ENCODE data around the gene ISLR. TPM values are rescaled to one million over a fixed set of nuclear protein-coding genes. Genes with fewer than 3 reads are reported as not detected.

The ISLR gene
- total and polyA plus RNA-seq, 2 experiments from 2014 or later: 125 to 127 TPM

DNA sequence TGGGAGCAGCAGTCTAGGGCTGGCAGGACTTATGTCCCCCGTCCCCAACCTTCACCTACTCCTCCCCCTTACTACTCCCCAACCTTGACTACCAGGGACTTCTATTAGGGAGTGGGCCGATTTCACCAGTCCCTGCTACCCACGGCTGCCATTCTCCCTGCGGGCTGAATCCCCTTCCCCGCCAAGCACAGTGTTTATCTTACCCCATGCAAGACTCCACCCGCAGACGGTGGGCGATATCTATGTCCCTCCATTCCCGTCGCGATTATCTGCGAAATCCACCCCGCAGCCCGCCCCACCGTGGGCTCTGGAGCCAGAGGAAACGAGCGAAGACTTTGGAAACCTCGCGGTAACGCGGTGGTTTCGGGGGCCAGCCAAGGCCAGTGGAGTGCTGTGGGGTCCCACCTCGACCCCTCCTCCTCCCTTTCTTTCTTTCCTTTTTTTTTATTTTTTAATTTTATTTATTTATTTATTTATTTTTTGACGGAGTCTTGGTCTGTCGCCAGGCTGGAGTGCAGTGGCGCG is 38.4 kb upstream of the ISLR start:
- in situ Hi-C loops (cut with MboI): no loop called here
- no peak for DNase-seq
- H3F3A ChIP-seq (ENCODE audit: insufficient read depth): no peaks in the 10 kb centered on the region; the same call in 1 of the 2 replicates
- H4K20me1 ChIP-seq (ENCODE audit: insufficient read depth): no peaks in the 10 kb centered on the region
- no peaks in the 10 kb centered on the region for H3K36me3 ChIP-seq (ENCODE audit: low read depth)
- H3K4me1 ChIP-seq (ENCODE audit: insufficient read depth): peaks cover 6% of the 10 kb centered on the region; the same call in 1 of the 2 replicates
- no peak overlapping the region for H3K4me3 ChIP-seq
- H3K9ac ChIP-seq: no peak overlapping the region
- H3K9me3 ChIP-seq (ENCODE audit: low read depth): no peaks in the 10 kb centered on the region
- no peaks in the 10 kb centered on the region for H3K9me2 ChIP-seq (ENCODE audit: insufficient read depth)
- TF ChIP-seq EZH2phosphoT487 (IDR thresholded peaks at IDR 0.05; ENCODE audit: insufficient read depth, low read depth): no peak
- no peak for TF ChIP-seq EZH2 (IDR thresholded peaks at IDR 0.05; ENCODE audit: insufficient read depth, poor library complexity, severe bottlenecking)
- no peak overlapping the region for H2AFZ ChIP-seq
- H3K4me2 ChIP-seq (ENCODE audit: unreplicated experiment): no peak overlapping the region
- WGBS, 2 experiments (ENCODE audit: low coverage in 1 of 2, low lambda C conversion rate in 2 of 2, missing lambda C conversion rate in 2 of 2): 25 to 32% methylated on average over 24 to 27 of the region's 27 CpGs
- H3K27me3 ChIP-seq (replicated peaks; ENCODE audit: insufficient read depth): peaks cover 42% of the 10 kb centered on the region
- H3K79me2 ChIP-seq (ENCODE audit: insufficient read depth): no peaks in the 10 kb centered on the region
- no peak overlapping the region for H3K27ac ChIP-seq

- Histone ChIP-seq H3K9me2 (ENCODE audit: insufficient read depth) (no peaks in the 10 kb centered on the region), H3K4me1 (ENCODE audit: insufficient read depth) (peaks cover 6% of the 10 kb centered on the region; the same call in 1 of the 2 replicates), H4K20me1 (ENCODE audit: insufficient read depth) (no peaks in the 10 kb centered on the region), H3K36me3 (ENCODE audit: low read depth) (no peaks in the 10 kb centered on the region), H3K27ac (no peak overlapping the region), H3K9me3 (ENCODE audit: low read depth) (no peaks in the 10 kb centered on the region), H3K79me2 (ENCODE audit: insufficient read depth) (no peaks in the 10 kb centered on the region), H2AFZ (peak overlapping the region; percentile 67), H3K4me2 (ENCODE audit: unreplicated experiment) (peak overlapping the region; percentile 65), H3K27me3 (replicated peaks; ENCODE audit: insufficient read depth) (peaks cover 29% of the 10 kb centered on the region), H3K9ac (peak overlapping the region; percentile 66), H3F3A (ENCODE audit: insufficient read depth) (no peaks in the 10 kb centered on the region; the same call in 1 of the 2 replicates), H3K4me3 (peak overlapping the region; percentile 63)
- 3 to 4% methylated on average over 8 to 26 of the region's 26 CpGs for WGBS, 2 experiments (ENCODE audit: low coverage in 1 of 2, low lambda C conversion rate in 2 of 2, missing lambda C conversion rate in 2 of 2)
- in situ Hi-C loops (cut with MboI): no loop called here
- no peak for DNase-seq
- TF ChIP-seq EZH2 (IDR thresholded peaks at IDR 0.05; ENCODE audit: insufficient read depth, poor library complexity, severe bottlenecking) (no peak), EZH2phosphoT487 (IDR thresholded peaks at IDR 0.05; ENCODE audit: insufficient read depth, low read depth) (no peak)
Observed at GRCh38 chr15:74136540-74136813, 37.0 kb upstream of the ISLR start.

- TF ChIP-seq EZH2 (IDR thresholded peaks at IDR 0.05; ENCODE audit: insufficient read depth, poor library complexity, severe bottlenecking) (no peak), EZH2phosphoT487 (IDR thresholded peaks at IDR 0.05; ENCODE audit: insufficient read depth, low read depth) (no peak)
- H2AFZ ChIP-seq: peak overlapping the region; percentile 67
- H3K4me3 ChIP-seq: peak overlapping the region; percentile 63
- H3K9me2 ChIP-seq (ENCODE audit: insufficient read depth): no peaks in the 10 kb centered on the region
- H3K36me3 ChIP-seq (ENCODE audit: low read depth): no peaks in the 10 kb centered on the region
- H3K79me2 ChIP-seq (ENCODE audit: insufficient read depth): no peaks in the 10 kb centered on the region
- H3K9me3 ChIP-seq (ENCODE audit: low read depth): no peaks in the 10 kb centered on the region
- in situ Hi-C loops (cut with MboI): no loop called here
- peak overlapping the region; percentile 66 for H3K9ac ChIP-seq
- H4K20me1 ChIP-seq (ENCODE audit: insufficient read depth): no peaks in the 10 kb centered on the region
- peak overlapping the region; percentile 65 for H3K4me2 ChIP-seq (ENCODE audit: unreplicated experiment)
- peak; percentile 31 for DNase-seq
- WGBS, 2 experiments (ENCODE audit: low coverage in 1 of 2, low lambda C conversion rate in 2 of 2, missing lambda C conversion rate in 2 of 2): 28% methylated on average over 17 to 18 of the region's 18 CpGs
- H3K27me3 ChIP-seq (replicated peaks; ENCODE audit: insufficient read depth): peaks cover 24% of the 10 kb centered on the region
- peaks cover 6% of the 10 kb centered on the region; the same call in 1 of the 2 replicates for H3K4me1 ChIP-seq (ENCODE audit: insufficient read depth)
- no peak overlapping the region for H3K27ac ChIP-seq
- no peaks in the 10 kb centered on the region; the same call in 1 of the 2 replicates for H3F3A ChIP-seq (ENCODE audit: insufficient read depth)
Observed at GRCh38 chr15:74136814-74137536, 36.5 kb upstream of the ISLR start.

- Histone ChIP-seq H3K4me2 (ENCODE audit: unreplicated experiment) (no peak overlapping the region), H3K79me2 (ENCODE audit: insufficient read depth) (no peaks in the 10 kb centered on the region), H4K20me1 (ENCODE audit: insufficient read depth) (no peaks in the 10 kb centered on the region), H3K36me3 (ENCODE audit: low read depth) (no peaks in the 10 kb centered on the region), H3K4me1 (ENCODE audit: insufficient read depth) (peaks cover 6% of the 10 kb centered on the region; the same call in 1 of the 2 replicates), H3K9me2 (ENCODE audit: insufficient read depth) (no peaks in the 10 kb centered on the region), H3K27me3 (replicated peaks; ENCODE audit: insufficient read depth) (peaks cover 19% of the 10 kb centered on the region), H3K9me3 (ENCODE audit: low read depth) (no peaks in the 10 kb centered on the region), H3K4me3 (no peak overlapping the region), H2AFZ (no peak overlapping the region), H3K9ac (no peak overlapping the region), H3F3A (ENCODE audit: insufficient read depth) (no peaks in the 10 kb centered on the region; the same call in 1 of the 2 replicates), H3K27ac (no peak overlapping the region)
- in situ Hi-C loops (cut with MboI): no loop called here
- TF ChIP-seq EZH2phosphoT487 (IDR thresholded peaks at IDR 0.05; ENCODE audit: insufficient read depth, low read depth) (no peak), EZH2 (IDR thresholded peaks at IDR 0.05; ENCODE audit: insufficient read depth, poor library complexity, severe bottlenecking) (no peak)
- DNase-seq: no peak
- WGBS, 2 experiments (ENCODE audit: low coverage in 1 of 2, low lambda C conversion rate in 2 of 2, missing lambda C conversion rate in 2 of 2): 92 to 94% methylated on average over 2 of the region's 2 CpGs
Observed at GRCh38 chr15:74137537-74137894, 36.0 kb upstream of the ISLR start.
